ENCODE results near the gene GPR18.
"Not testable (repeated sequence)": the region's sequence is repeated elsewhere in the genome, so short reads cannot be mapped to it uniquely, and the experiment has no call there.

Gene GPR18

DNA sequence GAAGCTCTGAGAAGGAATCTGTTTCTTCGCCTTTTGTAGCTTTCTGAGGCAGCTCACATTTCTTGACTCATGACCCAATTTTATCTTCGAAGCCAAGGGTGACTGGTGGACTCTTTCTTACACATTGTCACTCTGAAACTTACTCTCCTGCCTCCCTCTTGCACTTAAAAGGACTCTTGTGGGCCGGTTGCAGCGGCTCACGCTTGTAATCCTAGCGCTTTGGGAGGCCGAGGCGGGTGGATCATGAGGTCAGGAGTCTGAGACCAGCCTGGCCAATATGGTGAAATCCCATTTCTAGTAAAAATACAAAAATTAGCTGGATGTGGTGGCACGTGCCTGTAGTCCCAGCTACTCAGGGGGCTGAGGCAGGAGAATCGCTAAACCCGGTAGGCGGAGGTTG, 27.6 kb downstream of the GPR18 start:
- H3K27ac ChIP-seq (ENCODE audit: low read length) = not testable (repeated sequence)

DNA sequence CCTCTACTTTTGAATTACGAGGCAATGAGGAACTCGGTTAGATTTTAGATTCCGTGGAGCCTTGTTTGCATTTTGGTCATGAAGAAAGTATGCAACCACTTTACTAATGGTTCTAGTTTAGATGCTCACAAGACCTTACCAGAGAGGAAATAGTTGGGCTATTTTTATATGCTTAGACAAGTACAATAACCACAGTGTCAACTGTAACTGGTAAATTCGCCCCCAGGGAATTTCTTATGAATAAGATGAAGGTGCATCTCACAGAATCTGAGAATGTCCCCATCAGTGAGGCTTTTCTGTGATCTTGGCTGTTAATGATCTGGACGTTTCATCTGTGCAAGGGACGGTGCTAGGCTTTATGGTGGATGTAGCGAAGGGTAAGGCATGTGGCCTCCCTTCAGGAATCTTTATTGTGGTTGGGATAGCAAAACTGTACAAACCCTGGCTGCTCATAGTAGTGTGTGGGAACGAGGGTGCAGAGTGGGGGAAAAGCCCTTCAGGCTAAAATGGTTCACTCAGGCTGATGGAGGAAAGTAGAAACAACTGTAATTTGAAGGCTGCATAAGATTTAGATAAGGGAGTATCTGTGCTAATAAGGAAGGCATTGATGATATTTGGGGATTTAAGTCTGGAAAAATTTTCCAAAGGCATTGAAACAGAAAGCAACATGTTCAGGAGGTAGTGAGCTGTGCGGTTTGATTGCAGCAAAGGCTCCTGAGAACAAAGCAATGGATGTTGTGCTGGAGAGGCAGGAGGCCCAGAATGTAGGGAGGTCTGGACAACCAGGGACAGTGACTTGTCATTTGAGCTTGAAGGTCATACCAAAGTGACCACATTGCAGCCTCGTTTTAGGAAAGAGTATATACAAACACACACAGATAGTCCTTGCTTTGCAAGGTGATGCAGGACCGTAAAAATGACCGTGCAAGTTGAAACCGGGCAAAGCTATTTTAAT, 29.2 kb downstream of the GPR18 start:
- H3K27ac ChIP-seq (ENCODE audit: low read length) = no peak overlapping the region
- H3K4me1 ChIP-seq (ENCODE audit: control insufficient read depth, insufficient read depth, low read length) = peaks cover 5% of the 10 kb centered on the region
- no peak overlapping the region for H3K4me3 ChIP-seq (ENCODE audit: low read length in 2 of 2)

More for the DNA sequence above, 27.6 kb downstream of the GPR18 start:
- H3K36me3 ChIP-seq (ENCODE audit: control insufficient read depth in 2 of 2, insufficient read depth in 2 of 2, low read length in 2 of 2); H3K27me3 ChIP-seq (ENCODE audit: control insufficient read depth in 1 of 2, insufficient read depth in 2 of 2, low read length in 2 of 2); H3K4me3 ChIP-seq (ENCODE audit: low read length in 2 of 2); H3K9me3 ChIP-seq (ENCODE audit: control insufficient read depth in 2 of 2, low read length in 2 of 2); H3K9ac ChIP-seq (ENCODE audit: low read length in 2 of 2); H3K4me1 ChIP-seq (ENCODE audit: control insufficient read depth, insufficient read depth, low read length): not testable (repeated sequence)

GRCh38 chr13:99227909-99228688, 30.1 kb downstream of the GPR18 start:
- Histone ChIP-seq H3K9me3 (ENCODE audit: control insufficient read depth in 2 of 2, low read length in 2 of 2) (no peaks in the 10 kb centered on the region), H3K4me1 (ENCODE audit: control insufficient read depth, insufficient read depth, low read length) (peaks cover 5% of the 10 kb centered on the region), H3K9ac (ENCODE audit: low read length in 2 of 2) (no peak overlapping the region), H3K27ac (ENCODE audit: low read length) (no peak overlapping the region), H3K4me3 (ENCODE audit: low read length in 2 of 2) (no peak overlapping the region), H3K36me3 (ENCODE audit: control insufficient read depth in 2 of 2, insufficient read depth in 2 of 2, low read length in 2 of 2) (peaks cover 0 to 3% of the 10 kb centered on the region in 2 donors), H3K27me3 (ENCODE audit: control insufficient read depth in 1 of 2, insufficient read depth in 2 of 2, low read length in 2 of 2) (no peaks in the 10 kb centered on the region)

More for the DNA sequence above, 29.2 kb downstream of the GPR18 start:
- Histone ChIP-seq H3K9me3 (ENCODE audit: control insufficient read depth in 2 of 2, low read length in 2 of 2) (no peaks in the 10 kb centered on the region), H3K9ac (ENCODE audit: low read length in 2 of 2) (no peak overlapping the region), H3K27me3 (ENCODE audit: control insufficient read depth in 1 of 2, insufficient read depth in 2 of 2, low read length in 2 of 2) (no peaks in the 10 kb centered on the region), H3K36me3 (ENCODE audit: control insufficient read depth in 2 of 2, insufficient read depth in 2 of 2, low read length in 2 of 2) (peaks cover 0 to 3% of the 10 kb centered on the region in 2 donors)

GRCh38 chr13:99227331-99227900, 30.8 kb downstream of the GPR18 start:
- Histone ChIP-seq H3K4me1 (ENCODE audit: control insufficient read depth, insufficient read depth, low read length) (peaks cover 5% of the 10 kb centered on the region), H3K9ac (ENCODE audit: low read length in 2 of 2) (no peak overlapping the region), H3K36me3 (ENCODE audit: control insufficient read depth in 2 of 2, insufficient read depth in 2 of 2, low read length in 2 of 2) (peaks cover 0 to 3% of the 10 kb centered on the region in 2 donors), H3K27me3 (ENCODE audit: control insufficient read depth in 1 of 2, insufficient read depth in 2 of 2, low read length in 2 of 2) (no peaks in the 10 kb centered on the region), H3K4me3 (ENCODE audit: low read length in 2 of 2) (no peak overlapping the region), H3K27ac (ENCODE audit: low read length) (no peak overlapping the region), H3K9me3 (ENCODE audit: control insufficient read depth in 2 of 2, low read length in 2 of 2) (no peaks in the 10 kb centered on the region)

DNA sequence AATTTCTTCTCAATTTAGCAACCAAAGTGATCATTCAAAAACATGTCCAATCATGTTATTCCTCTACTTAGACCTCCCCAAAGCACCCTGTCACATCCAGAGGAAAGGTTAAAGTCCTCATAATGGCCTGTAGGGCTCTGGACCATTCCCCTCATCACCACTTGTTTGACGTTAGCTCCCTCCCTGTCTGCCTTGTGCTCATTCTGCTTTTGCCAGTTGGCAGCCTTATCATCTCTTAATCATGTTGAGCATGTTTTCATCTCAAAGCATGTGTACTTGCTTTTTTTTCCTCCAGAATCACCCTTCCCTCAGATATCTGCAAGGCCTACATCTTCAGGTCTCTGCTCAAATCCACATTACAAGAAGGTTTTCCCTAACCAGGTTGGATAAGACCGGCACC, 31.7 kb downstream of the GPR18 start:
- Histone ChIP-seq H3K4me3 (ENCODE audit: low read length in 2 of 2) (no peak overlapping the region), H3K9me3 (ENCODE audit: control insufficient read depth in 2 of 2, low read length in 2 of 2) (no peaks in the 10 kb centered on the region), H3K9ac (ENCODE audit: low read length in 2 of 2) (no peak overlapping the region), H3K4me1 (ENCODE audit: control insufficient read depth, insufficient read depth, low read length) (peaks cover 5% of the 10 kb centered on the region), H3K36me3 (ENCODE audit: control insufficient read depth in 2 of 2, insufficient read depth in 2 of 2, low read length in 2 of 2) (peaks cover 0 to 3% of the 10 kb centered on the region in 2 donors), H3K27me3 (ENCODE audit: control insufficient read depth in 1 of 2, insufficient read depth in 2 of 2, low read length in 2 of 2) (no peaks in the 10 kb centered on the region), H3K27ac (ENCODE audit: low read length) (no peak overlapping the region)

- H3K27ac ChIP-seq (ENCODE audit: low read length) = no peak overlapping the region
- no peak overlapping the region for H3K9ac ChIP-seq (ENCODE audit: low read length in 2 of 2)
These were observed 33.1 kb downstream of the GPR18 start for GRCh38 chr13:99225078-99225477.

DNA sequence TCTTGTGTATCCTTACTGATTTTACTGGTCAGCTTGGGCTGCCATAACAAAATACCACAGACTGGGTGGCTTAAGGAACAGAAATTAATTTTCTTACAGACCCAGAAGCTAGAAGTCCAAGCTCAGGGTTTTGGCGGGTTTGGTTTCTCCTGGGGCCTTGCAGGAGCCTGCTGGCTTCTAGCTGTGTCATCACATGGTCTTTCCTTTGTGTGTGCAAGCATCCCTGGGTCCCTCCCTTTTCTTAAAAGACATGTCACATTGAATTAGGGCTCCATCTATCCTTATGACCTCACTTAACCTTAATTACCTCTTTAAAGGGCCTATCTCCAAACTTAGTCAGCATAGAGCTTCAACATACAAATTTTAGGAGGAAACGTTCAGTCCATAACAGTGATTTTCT, 34.2 kb downstream of the GPR18 start:
- Histone ChIP-seq H3K4me3 (ENCODE audit: low read length in 2 of 2) (no peak overlapping the region), H3K36me3 (ENCODE audit: control insufficient read depth in 2 of 2, insufficient read depth in 2 of 2, low read length in 2 of 2) (peaks cover 0 to 3% of the 10 kb centered on the region in 2 donors), H3K9ac (ENCODE audit: low read length in 2 of 2) (no peak overlapping the region), H3K4me1 (ENCODE audit: control insufficient read depth, insufficient read depth, low read length) (peaks cover 7% of the 10 kb centered on the region), H3K9me3 (ENCODE audit: control insufficient read depth in 2 of 2, low read length in 2 of 2) (no peaks in the 10 kb centered on the region), H3K27me3 (ENCODE audit: control insufficient read depth in 1 of 2, insufficient read depth in 2 of 2, low read length in 2 of 2) (no peaks in the 10 kb centered on the region), H3K27ac (ENCODE audit: low read length) (no peak overlapping the region)

More at GRCh38 chr13:99225078-99225477, 33.1 kb downstream of the GPR18 start:
- H3K27me3 ChIP-seq (ENCODE audit: control insufficient read depth in 1 of 2, insufficient read depth in 2 of 2, low read length in 2 of 2) = no peaks in the 10 kb centered on the region
- no peak overlapping the region for H3K4me3 ChIP-seq (ENCODE audit: low read length in 2 of 2)
- peaks cover 5% of the 10 kb centered on the region for H3K4me1 ChIP-seq (ENCODE audit: control insufficient read depth, insufficient read depth, low read length)
- no peaks in the 10 kb centered on the region for H3K9me3 ChIP-seq (ENCODE audit: control insufficient read depth in 2 of 2, low read length in 2 of 2)
- peaks cover 0 to 3% of the 10 kb centered on the region in 2 donors for H3K36me3 ChIP-seq (ENCODE audit: control insufficient read depth in 2 of 2, insufficient read depth in 2 of 2, low read length in 2 of 2)

- peaks cover 0 to 3% of the 10 kb centered on the region in 2 donors for H3K36me3 ChIP-seq (ENCODE audit: control insufficient read depth in 2 of 2, insufficient read depth in 2 of 2, low read length in 2 of 2)
- no peaks in the 10 kb centered on the region for H3K27me3 ChIP-seq (ENCODE audit: control insufficient read depth in 1 of 2, insufficient read depth in 2 of 2, low read length in 2 of 2)
- H3K9ac ChIP-seq (ENCODE audit: low read length in 2 of 2) = no peak overlapping the region
- no peaks in the 10 kb centered on the region for H3K9me3 ChIP-seq (ENCODE audit: control insufficient read depth in 2 of 2, low read length in 2 of 2)
- H3K27ac ChIP-seq (ENCODE audit: low read length) = no peak overlapping the region
- peaks cover 5% of the 10 kb centered on the region for H3K4me1 ChIP-seq (ENCODE audit: control insufficient read depth, insufficient read depth, low read length)
- H3K4me3 ChIP-seq (ENCODE audit: low read length in 2 of 2) = no peak overlapping the region
These were observed 34.6 kb downstream of the GPR18 start for GRCh38 chr13:99223587-99223986.

DNA sequence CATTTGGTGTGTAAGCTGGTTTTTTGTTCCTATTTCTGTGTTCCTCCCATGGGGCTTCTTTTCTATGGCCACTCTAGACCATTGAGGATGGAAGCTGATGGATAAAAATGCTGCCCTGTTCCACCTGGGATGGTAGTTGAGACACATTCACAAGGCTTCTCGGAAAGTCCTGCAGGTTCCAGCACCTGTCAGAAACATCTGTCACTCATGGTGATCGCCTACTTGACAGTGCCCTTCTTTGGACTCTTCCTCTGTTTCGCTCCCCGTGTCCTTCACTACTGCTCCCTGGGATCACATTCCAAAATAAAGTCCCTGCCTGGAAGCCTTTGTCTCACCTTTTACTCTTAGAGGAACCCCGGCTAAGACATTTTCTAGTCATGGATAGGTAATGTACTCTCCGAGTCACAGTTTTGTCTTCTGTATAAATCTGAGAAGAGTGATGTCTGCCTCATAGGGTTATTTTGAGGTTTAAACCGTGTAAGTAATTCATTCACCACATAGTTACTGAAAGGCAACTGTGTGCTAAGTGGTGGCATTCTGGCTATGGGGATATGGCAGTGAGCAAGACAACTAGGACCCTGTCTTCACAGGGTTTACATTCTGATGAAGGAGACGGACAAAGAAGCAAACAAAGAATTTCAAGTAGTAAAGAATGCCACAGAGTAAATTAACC, 36.5 kb downstream of the GPR18 start:
- Histone ChIP-seq H3K36me3 (ENCODE audit: control insufficient read depth in 2 of 2, insufficient read depth in 2 of 2, low read length in 2 of 2) (no peaks in the 10 kb centered on the region), H3K27ac (ENCODE audit: low read length) (no peak overlapping the region), H3K9me3 (ENCODE audit: control insufficient read depth in 2 of 2, low read length in 2 of 2) (no peaks in the 10 kb centered on the region), H3K4me1 (ENCODE audit: control insufficient read depth, insufficient read depth, low read length) (peaks cover 12% of the 10 kb centered on the region), H3K4me3 (ENCODE audit: low read length in 2 of 2) (no peak overlapping the region), H3K27me3 (ENCODE audit: control insufficient read depth in 1 of 2, insufficient read depth in 2 of 2, low read length in 2 of 2) (no peaks in the 10 kb centered on the region), H3K9ac (ENCODE audit: low read length in 2 of 2) (no peak overlapping the region)

DNA sequence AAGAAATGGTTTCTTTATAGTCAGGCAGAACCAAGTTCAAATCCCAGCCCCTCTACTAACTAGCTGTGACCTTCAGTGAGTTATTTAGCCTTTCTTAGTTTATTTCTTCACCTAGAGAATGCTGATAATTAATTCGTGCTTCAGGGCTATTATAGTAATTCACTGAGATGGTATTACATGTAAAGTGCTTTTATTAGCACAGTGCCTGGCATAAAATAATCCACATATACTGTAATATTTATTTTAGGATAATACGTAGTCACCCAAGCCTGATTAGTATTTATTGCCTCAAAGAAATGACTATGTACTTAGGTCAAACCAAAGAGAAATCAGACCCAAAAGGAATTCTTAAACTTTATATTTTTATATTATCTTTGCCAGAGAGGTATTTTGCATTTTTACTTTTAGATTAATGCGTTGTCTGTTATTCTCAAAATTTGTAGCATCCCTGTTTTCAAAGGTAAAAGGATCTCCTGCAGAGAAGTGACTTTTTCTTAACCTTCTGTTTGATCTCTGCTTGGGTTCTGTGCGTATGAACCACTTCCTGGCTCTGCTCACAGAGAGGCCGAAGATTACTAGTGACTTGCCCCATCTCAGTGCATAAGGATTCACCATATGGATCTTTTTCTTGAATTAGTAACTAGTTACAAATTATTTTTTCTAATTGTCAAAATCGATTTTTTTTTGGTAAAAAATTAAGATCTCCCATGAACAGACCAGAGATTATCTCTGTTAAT, 37.8 kb downstream of the GPR18 start:
- no peak overlapping the region for H3K4me3 ChIP-seq (ENCODE audit: low read length in 2 of 2)
- H3K27ac ChIP-seq (ENCODE audit: low read length) = no peak overlapping the region
- H3K9ac ChIP-seq (ENCODE audit: low read length in 2 of 2) = no peak overlapping the region
- H3K4me1 ChIP-seq (ENCODE audit: control insufficient read depth, insufficient read depth, low read length) = peaks cover 10% of the 10 kb centered on the region
- no peaks in the 10 kb centered on the region for H3K27me3 ChIP-seq (ENCODE audit: control insufficient read depth in 1 of 2, insufficient read depth in 2 of 2, low read length in 2 of 2)
- no peaks in the 10 kb centered on the region for H3K36me3 ChIP-seq (ENCODE audit: control insufficient read depth in 2 of 2, insufficient read depth in 2 of 2, low read length in 2 of 2)
- H3K9me3 ChIP-seq (ENCODE audit: control insufficient read depth in 2 of 2, low read length in 2 of 2) = no peaks in the 10 kb centered on the region

Measured in stomach smooth muscle (tissue), 2 donors.